ENCODE data around the gene LAMA2. TPM values are rescaled to one million over a fixed set of nuclear protein-coding genes. Genes with fewer than 3 reads are reported as not detected.

LAMA2 gene
- total and polyA plus RNA-seq, 8 donors, result 3.4 to 110 (median 31.6) TPM

GRCh38 chr6:129488313-129488712, 605.4 kb downstream of the LAMA2 start:
- H3K4me3 ChIP-seq, result no peak overlapping the region
- intact Hi-C loops (cut with DNase I; ENCODE audit: low total_unique reads), result no loop called here
- no peaks in the 10 kb centered on the region for H3K27me3 ChIP-seq
- H3K27ac ChIP-seq, result no peak overlapping the region
- H3K4me1 ChIP-seq, result peaks cover 9 to 34% (median 21%) of the 10 kb centered on the region in 4 donors
- no peak for TF ChIP-seq POLR2AphosphoS5 (IDR thresholded peaks at IDR 0.05)
- no peak for TF ChIP-seq CTCF (IDR thresholded peaks at IDR 0.05)
- WGBS, 5 donors, result 48 to 76% (median 51%) methylated on average over 2 of the region's 2 CpGs
- no peak for DNase-seq
- H3K9me3 ChIP-seq, result no peaks in the 10 kb centered on the region
- peaks cover 0 to 37% (median 23%) of the 10 kb centered on the region in 4 donors for H3K36me3 ChIP-seq

DNA sequence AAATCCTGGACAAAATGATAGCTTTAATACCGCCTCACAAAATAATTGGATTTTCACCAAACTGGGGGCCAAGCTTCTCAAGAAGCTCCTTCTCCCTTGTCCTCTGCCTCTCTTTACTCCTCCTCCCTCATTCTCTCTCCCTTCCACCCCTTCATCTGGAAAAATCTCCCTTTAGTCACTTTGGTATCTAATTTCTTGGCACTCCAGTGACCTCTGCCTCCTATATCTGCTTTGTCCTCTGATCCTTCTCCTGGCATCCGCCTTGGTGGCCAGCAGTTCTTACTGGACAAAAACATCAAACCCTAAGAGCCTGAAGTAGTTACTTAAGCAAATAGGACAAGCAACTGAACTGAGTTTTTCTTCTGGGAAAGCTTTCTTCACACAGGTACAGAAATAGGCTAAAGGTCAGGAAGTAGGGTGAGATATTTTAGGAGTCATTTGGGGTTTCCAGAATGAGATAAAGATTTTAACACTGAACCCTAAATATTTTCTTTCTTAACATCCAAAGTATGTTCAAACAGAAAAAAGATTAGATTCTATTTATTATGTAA, 606.4 kb downstream of the LAMA2 start:
- peaks cover 9 to 41% (median 21%) of the 10 kb centered on the region in 4 donors for H3K4me1 ChIP-seq
- DNase-seq, result no peak
- peak overlapping the region in 4 of 5 donors; percentile 83 to 97 (median 88) for H3K27ac ChIP-seq
- no peaks in the 10 kb centered on the region for H3K9me3 ChIP-seq
- 62 to 90% (median 75%) methylated on average over 2 of the region's 2 CpGs for WGBS, 5 donors
- H3K27me3 ChIP-seq, result no peaks in the 10 kb centered on the region
- H3K36me3 ChIP-seq, result peaks cover 0 to 42% (median 23%) of the 10 kb centered on the region in 4 donors
- no peak for TF ChIP-seq POLR2A (IDR thresholded peaks at IDR 0.05)
- no peak for TF ChIP-seq EP300 (IDR thresholded peaks at IDR 0.05)
- no peak for TF ChIP-seq CTCF (IDR thresholded peaks at IDR 0.05)
- TF ChIP-seq POLR2AphosphoS5 (IDR thresholded peaks at IDR 0.05), result no peak
- intact Hi-C loops (cut with DNase I; ENCODE audit: low total_unique reads), result no loop called here
- no peak overlapping the region for H3K4me3 ChIP-seq

- TF ChIP-seq POLR2AphosphoS5 (IDR thresholded peaks at IDR 0.05), result peak; percentile 16 to 84 (median 27)
- no peak for TF ChIP-seq EP300 (IDR thresholded peaks at IDR 0.05)
- Histone ChIP-seq H3K27ac (peak overlapping the region in 4 of 5 donors; percentile 83 to 97 (median 88)), H3K4me1 (peaks cover 9 to 41% (median 21%) of the 10 kb centered on the region in 4 donors), H3K27me3 (no peaks in the 10 kb centered on the region), H3K4me3 (peak overlapping the region in 3 of 4 donors; percentile 3 to 18 (median 5)), H3K9me3 (no peaks in the 10 kb centered on the region), H3K36me3 (peaks cover 0 to 41% (median 22%) of the 10 kb centered on the region in 4 donors)
- intact Hi-C loops (cut with DNase I; ENCODE audit: low total_unique reads), result no loop called here
- 27 to 50% (median 36%) methylated on average over 9 of the region's 9 CpGs for WGBS, 5 donors
- peak in 1 of 2 donors; percentile 76 for DNase-seq
These were observed 607.8 kb downstream of the LAMA2 start for GRCh38 chr6:129490521-129491255.

- DNase-seq, result no peak
- 83 to 91% (median 85%) methylated on average over 6 of the region's 6 CpGs for WGBS, 5 donors
- Histone ChIP-seq H3K9me3 (no peaks in the 10 kb centered on the region), H3K36me3 (peaks cover 0 to 34% (median 16%) of the 10 kb centered on the region in 4 donors), H3K4me3 (peak overlapping the region in 1 of 4 donors; percentile 5), H3K4me1 (peaks cover 9 to 41% (median 21%) of the 10 kb centered on the region in 4 donors), H3K27ac (peak overlapping the region; percentile 4 to 97 (median 87)), H3K27me3 (no peaks in the 10 kb centered on the region)
- no peak for TF ChIP-seq EP300 (IDR thresholded peaks at IDR 0.05)
- TF ChIP-seq CTCF (IDR thresholded peaks at IDR 0.05), result no peak
- TF ChIP-seq POLR2AphosphoS5 (IDR thresholded peaks at IDR 0.05), result no peak
- TF ChIP-seq POLR2A (IDR thresholded peaks at IDR 0.05), result no peak
- intact Hi-C loops (cut with DNase I; ENCODE audit: low total_unique reads), result no loop called here
These were observed 608.5 kb downstream of the LAMA2 start for GRCh38 chr6:129491436-129491835.

Data from stomach (tissue), 9 donors.